Neural cell (in vitro differentiated cells): Measurements from ENCODE around the gene PTPRC. TPM values are rescaled to one million over a fixed set of nuclear protein-coding genes. Genes with fewer than 3 reads are reported as not detected.
A peak's percentile ranks its signal among the peaks of the same experiment; 100 is the strongest.

Experiments
- H2AFZ ChIP-seq: fragments of 200-600, 300-800 bp; sonication (generic), shearing (Covaris generic); 2 replicates; pipeline ENCODE4 v1.6.0; 2014; ENCODE audit warnings: low read depth, mild to moderate bottlenecking, antibody characterized with exemption, low read length, moderate library complexity
- H3F3A ChIP-seq: fragments of 200-600 bp; shearing (Covaris generic); 2 replicates; pipeline ENCODE4 v1.6.1; 2016; ENCODE audit warnings: mild to moderate bottlenecking, moderate library complexity, mixed read lengths, antibody characterized with exemption, low read length; ENCODE audit not compliant: insufficient read depth, poor library complexity, severe bottlenecking
- H3K27ac ChIP-seq: fragments of 200-600, 300-800 bp; sonication (generic), shearing (Covaris generic); 2 replicates; pipeline ENCODE4 v1.5.1; 2014; ENCODE audit warnings: mild to moderate bottlenecking, low read length, moderate library complexity
- H3K27me3 ChIP-seq: fragments of 300-800, 200-600 bp; sonication (generic), shearing (Covaris generic); 2 replicates; pipeline ENCODE4 v1.6.0; 2014; ENCODE audit warnings: mild to moderate bottlenecking, low read depth, low read length, moderate library complexity; ENCODE audit not compliant: insufficient read depth
- H3K36me3 ChIP-seq: fragments of 300-800, 200-600 bp; sonication (generic), shearing (Covaris generic); 2 replicates; pipeline ENCODE4 v1.5.1; 2014; ENCODE audit warnings: mild to moderate bottlenecking, antibody characterized with exemption, low read length, moderate library complexity; ENCODE audit not compliant: insufficient read depth
- H3K4me2 ChIP-seq: fragments of 300-800, 200-600 bp; sonication (generic), shearing (Covaris generic); 2 replicates; pipeline ENCODE4 v1.6.0; 2014; ENCODE audit warnings: mild to moderate bottlenecking, low read length
- H3K4me3 ChIP-seq: fragments of 300-800, 200-600 bp; sonication (generic), shearing (Covaris generic); 2 replicates; pipeline ENCODE4 v1.5.1; 2014; ENCODE audit warnings: mild to moderate bottlenecking, low read length, moderate library complexity
- H3K79me2 ChIP-seq: fragments of 200-600 bp; shearing (Covaris generic); replicated peaks from 2 replicates; pipeline ENCODE4 v1.6.0; 2014; ENCODE audit warnings: mild to moderate bottlenecking, low read length, moderate library complexity; ENCODE audit not compliant: insufficient read depth
- H3K9ac ChIP-seq: fragments of 300-800, 200-600 bp; sonication (generic), shearing (Covaris generic); 2 replicates; pipeline ENCODE4 v1.6.1; 2016; ENCODE audit warnings: mild to moderate bottlenecking, low read length, mixed read lengths
- H3K9me2 ChIP-seq: fragments of 200-600 bp; shearing (Covaris generic); 2 replicates; pipeline ENCODE4 v1.6.1; 2016; ENCODE audit warnings: mild to moderate bottlenecking, low read length, mixed read lengths; ENCODE audit not compliant: insufficient read depth
- H3K9me3 ChIP-seq: fragments of 200-600, 300-800 bp; sonication (generic), shearing (Covaris generic); 2 replicates; pipeline ENCODE4 v1.6.1; 2016; ENCODE audit warnings: mild to moderate bottlenecking, mixed run types, low read length, moderate library complexity, mixed read lengths
- H4K20me1 ChIP-seq: fragments of 200-600 bp; shearing (Covaris generic); 2 replicates; pipeline ENCODE4 v1.6.1; 2016; ENCODE audit warnings: mild to moderate bottlenecking, mixed run types; ENCODE audit not compliant: insufficient read depth
- EP300 ChIP-seq: fragments of 450-650 bp; conservative IDR thresholded peaks from 2 replicates; pipeline ENCODE4 v1.6.1; 2014; ENCODE audit warnings: antibody characterized with exemption, mild to moderate bottlenecking, moderate library complexity; ENCODE audit not compliant: poor library complexity, severe bottlenecking
- MXI1 ChIP-seq: fragments of 450-650 bp; conservative IDR thresholded peaks from 2 replicates; pipeline ENCODE4 v1.6.1; 2014; ENCODE audit warnings: antibody characterized with exemption, mild to moderate bottlenecking; ENCODE audit not compliant: poor library complexity, severe bottlenecking
- POLR2AphosphoS5 ChIP-seq: IDR thresholded peaks from 2 replicates; pipeline ENCODE4 v1.6.1; 2012
- RAD21 ChIP-seq: fragments of 450-650 bp; conservative IDR thresholded peaks from 2 replicates; pipeline ENCODE4 v1.6.1; 2014; ENCODE audit warnings: antibody characterized with exemption, mild to moderate bottlenecking, moderate library complexity
- REST ChIP-seq: IDR thresholded peaks from 2 replicates; pipeline ENCODE4 v1.6.1; 2012; ENCODE audit warnings: borderline replicate concordance
- SMC3 ChIP-seq: fragments of 450-650 bp; conservative IDR thresholded peaks from 2 replicates; pipeline ENCODE4 v1.6.1; 2014; ENCODE audit warnings: antibody characterized with exemption, mild to moderate bottlenecking, moderate library complexity; ENCODE audit not compliant: poor library complexity
- TAF1 ChIP-seq: IDR thresholded peaks from 2 replicates; pipeline ENCODE4 v1.6.1; 2012; ENCODE audit warnings: low read depth
- polyA plus RNA-seq: library from polyadenylated mRNA; depleted of rRNA; stranded (reverse); fragments of >200 nt; gene quantifications from 2 replicates; pipeline ENCODE4 v1.2.3, GENCODE V29; 2014
- TF ChIP-seq, protein P1 (sequence below): fragments of 450-650 bp; IDR thresholded peaks from 2 replicates; pipeline ENCODE4 v1.5.1; 2014; ENCODE audit warnings: antibody characterized with exemption, mild to moderate bottlenecking, moderate library complexity; ENCODE audit not compliant: poor library complexity, severe bottlenecking

Gene PTPRC
- polyA plus RNA-seq, 1 donor from 2014 or later, result 0.12 TPM

DNA sequence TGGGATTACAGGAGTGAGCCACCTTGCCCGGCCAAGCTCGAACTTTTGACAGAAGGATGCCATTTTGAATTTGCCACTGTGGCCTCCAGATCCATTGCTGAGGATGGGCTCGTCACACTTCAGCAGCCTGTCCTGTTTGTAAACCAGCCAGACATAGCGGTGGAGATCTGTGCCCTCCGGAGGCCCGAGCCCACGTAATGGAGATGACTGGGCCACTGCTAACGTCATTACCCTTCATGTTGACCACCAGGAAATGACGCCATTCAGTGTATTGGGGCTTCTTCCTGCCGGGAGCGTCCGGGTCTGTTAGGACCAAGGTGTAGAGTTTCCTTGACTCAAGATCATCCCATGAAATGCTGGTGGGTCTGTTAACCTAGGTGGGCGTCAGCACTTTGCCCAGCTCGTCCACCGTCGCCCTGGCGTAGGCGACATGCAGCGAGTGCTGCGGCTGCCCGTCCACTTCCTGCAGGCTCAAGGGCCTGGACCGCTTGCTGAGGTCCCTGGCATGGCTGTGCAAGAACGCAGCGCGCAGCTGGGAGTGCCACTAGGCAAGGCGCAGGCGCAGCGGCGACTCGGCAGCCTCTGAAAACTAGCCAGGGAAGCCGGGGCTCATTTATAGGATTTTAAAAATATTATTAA lies 40.8 kb downstream of the PTPRC start:
- Histone ChIP-seq H3K36me3 (no peaks in the 10 kb centered on the region), H3K9me2 (no peaks in the 10 kb centered on the region), H3K9ac (no peak overlapping the region), H2AFZ (no peak overlapping the region), H3K4me3 (no peak overlapping the region), H4K20me1 (no peaks in the 10 kb centered on the region), H3K4me2 (no peak overlapping the region), H3K9me3 (no peaks in the 10 kb centered on the region), H3K27me3 (no peaks in the 10 kb centered on the region), H3K79me2 (no peaks in the 10 kb centered on the region), H3K27ac (no peak overlapping the region), H3F3A (peaks cover 3% of the 10 kb centered on the region)
- no peak for TF ChIP-seq REST

- no peaks in the 10 kb centered on the region for H3K36me3 ChIP-seq
- H3F3A ChIP-seq, result peaks cover 3% of the 10 kb centered on the region
- no peaks in the 10 kb centered on the region for H3K9me3 ChIP-seq
- no peaks in the 10 kb centered on the region for H3K27me3 ChIP-seq
- no peaks in the 10 kb centered on the region for H4K20me1 ChIP-seq
- H3K4me3 ChIP-seq, result no peak overlapping the region
- no peaks in the 10 kb centered on the region for H3K79me2 ChIP-seq
- no peak overlapping the region for H3K4me2 ChIP-seq
- no peak overlapping the region for H3K9ac ChIP-seq
- no peak overlapping the region for H2AFZ ChIP-seq
- H3K9me2 ChIP-seq, result no peaks in the 10 kb centered on the region
- H3K27ac ChIP-seq, result no peak overlapping the region
- TF ChIP-seq MXI1, result no peak
- TF ChIP-seq RAD21, result no peak
- no peak for TF ChIP-seq SMC3
- no peak for TF ChIP-seq TAF1
- TF ChIP-seq, protein P1, sequence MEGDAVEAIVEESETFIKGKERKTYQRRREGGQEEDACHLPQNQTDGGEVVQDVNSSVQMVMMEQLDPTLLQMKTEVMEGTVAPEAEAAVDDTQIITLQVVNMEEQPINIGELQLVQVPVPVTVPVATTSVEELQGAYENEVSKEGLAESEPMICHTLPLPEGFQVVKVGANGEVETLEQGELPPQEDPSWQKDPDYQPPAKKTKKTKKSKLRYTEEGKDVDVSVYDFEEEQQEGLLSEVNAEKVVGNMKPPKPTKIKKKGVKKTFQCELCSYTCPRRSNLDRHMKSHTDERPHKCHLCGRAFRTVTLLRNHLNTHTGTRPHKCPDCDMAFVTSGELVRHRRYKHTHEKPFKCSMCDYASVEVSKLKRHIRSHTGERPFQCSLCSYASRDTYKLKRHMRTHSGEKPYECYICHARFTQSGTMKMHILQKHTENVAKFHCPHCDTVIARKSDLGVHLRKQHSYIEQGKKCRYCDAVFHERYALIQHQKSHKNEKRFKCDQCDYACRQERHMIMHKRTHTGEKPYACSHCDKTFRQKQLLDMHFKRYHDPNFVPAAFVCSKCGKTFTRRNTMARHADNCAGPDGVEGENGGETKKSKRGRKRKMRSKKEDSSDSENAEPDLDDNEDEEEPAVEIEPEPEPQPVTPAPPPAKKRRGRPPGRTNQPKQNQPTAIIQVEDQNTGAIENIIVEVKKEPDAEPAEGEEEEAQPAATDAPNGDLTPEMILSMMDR, result no peak
Measured at GRCh38 chr1:198680174-198680875, 41.5 kb downstream of the PTPRC start.

DNA sequence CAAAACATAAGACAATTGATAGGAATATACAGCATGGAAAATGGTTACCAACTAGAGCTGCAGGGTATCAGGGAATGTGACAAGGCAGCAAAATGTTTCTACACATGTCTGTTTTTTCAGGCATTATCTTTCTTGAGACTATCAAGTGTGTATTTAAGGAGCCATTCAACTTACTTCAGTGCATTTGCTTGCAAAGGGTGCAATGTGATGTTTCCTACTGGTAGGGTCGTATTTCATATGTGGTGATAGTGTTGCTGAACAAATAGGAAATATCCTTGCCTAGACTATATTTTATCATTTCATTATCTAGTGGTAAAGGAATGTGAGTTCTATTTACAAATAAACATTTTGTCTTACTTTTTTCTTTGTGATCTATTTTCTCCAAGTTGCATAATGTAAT lies 42.4 kb downstream of the PTPRC start:
- Histone ChIP-seq H3K27ac (peak overlapping the region; percentile 61), H3K79me2 (no peaks in the 10 kb centered on the region), H3K9ac (no peak overlapping the region), H2AFZ (no peak overlapping the region), H3K9me3 (no peaks in the 10 kb centered on the region), H3K27me3 (no peaks in the 10 kb centered on the region), H3K4me2 (peak overlapping the region; percentile 16), H3F3A (peaks cover 3% of the 10 kb centered on the region), H3K36me3 (no peaks in the 10 kb centered on the region), H4K20me1 (no peaks in the 10 kb centered on the region), H3K9me2 (no peaks in the 10 kb centered on the region), H3K4me3 (peak overlapping the region; percentile 51)
- peak; percentile 42 for TF ChIP-seq EP300
- TF ChIP-seq SMC3, result no peak
- TF ChIP-seq POLR2AphosphoS5, result peak; percentile 75
